Liver (tissue), 9 donors: ENCODE measurements around the gene LAMA1. TPM values are rescaled to one million over a fixed set of nuclear protein-coding genes. Genes with fewer than 3 reads are reported as not detected.
"Not testable (repeated sequence)": the region's sequence is repeated elsewhere in the genome, so short reads cannot be mapped to it uniquely, and the experiment has no call there.

ENCODE experiments used
- DNase-seq: peaks from one replicate; pipeline ENCODE4 v3.0.0-alpha.2; 2017; ENCODE audit warnings: low spot score
- H3K27ac ChIP-seq, 2 donors: one replicate each; pipeline ENCODE4 v1.7.0; 2013; ENCODE audit warnings: inconsistent platforms in 2 of 2, low read length in 2 of 2, control low read depth in 1 of 2, low read depth in 1 of 2, mild to moderate bottlenecking in 1 of 2
- H3K27me3 ChIP-seq, 4 donors: one replicate each; pipeline versions ENCODE4 v1.6.1 to v1.7.0; 2013; ENCODE audit warnings: low read length in 3 of 4, inconsistent platforms in 1 of 4, mild to moderate bottlenecking in 1 of 4, moderate library complexity in 1 of 4; ENCODE audit not compliant: control insufficient read depth in 4 of 4, insufficient read depth in 4 of 4
- H3K36me3 ChIP-seq, 4 donors: one replicate each; pipeline versions ENCODE4 v1.6.1 to v1.7.0; 2013; ENCODE audit warnings: low read length in 3 of 4, mild to moderate bottlenecking in 3 of 4, low read depth in 1 of 4, moderate library complexity in 1 of 4; ENCODE audit not compliant: control insufficient read depth in 4 of 4, insufficient read depth in 3 of 4
- H3K4me1 ChIP-seq, 4 donors: one replicate each; pipeline versions ENCODE4 v1.6.1 to v1.7.0; 2013; ENCODE audit warnings: low read length in 3 of 4, mild to moderate bottlenecking in 3 of 4, moderate library complexity in 1 of 4; ENCODE audit not compliant: control insufficient read depth in 4 of 4, insufficient read depth in 4 of 4
- H3K4me3 ChIP-seq, 3 donors: one replicate each; pipeline versions ENCODE4 v1.6.1 to v1.7.0; 2013; ENCODE audit warnings: low read length in 3 of 3, control low read depth in 1 of 3, low read depth in 1 of 3, mild to moderate bottlenecking in 1 of 3
- H3K9ac ChIP-seq, 2 donors: one replicate each; pipeline ENCODE4 v1.7.0; 2013; ENCODE audit warnings: low read length in 2 of 2, mild to moderate bottlenecking in 2 of 2, moderate library complexity in 2 of 2, control low read depth in 1 of 2, low read depth in 1 of 2
- H3K9me3 ChIP-seq, 4 donors: one replicate each; pipeline versions ENCODE4 v1.6.1 to v1.7.0; 2013; ENCODE audit warnings: low read length in 3 of 4; ENCODE audit not compliant: control insufficient read depth in 4 of 4
- EGR1 ChIP-seq, 2 donors: IDR thresholded peaks; 2 replicates each; pipeline ENCODE4 v1.6.1; 2016 to 2018; ENCODE audit warnings: antibody characterized with exemption in 2 of 2, low read depth in 2 of 2
- FOXA1 ChIP-seq: IDR thresholded peaks from 2 replicates; pipeline ENCODE4 v1.6.1; 2016; ENCODE audit warnings: antibody characterized with exemption
- FOXA2 ChIP-seq: IDR thresholded peaks from 2 replicates; pipeline ENCODE4 v1.6.1; 2016; ENCODE audit warnings: antibody characterized with exemption
- GABPA ChIP-seq, 2 donors: IDR thresholded peaks in 1 of 2; conservative IDR thresholded peaks in 1 of 2; 2 replicates each; pipeline ENCODE4 v1.6.1; 2016; ENCODE audit warnings: antibody characterized with exemption in 2 of 2, mild to moderate bottlenecking in 1 of 2, moderate library complexity in 1 of 2
- HNF4G ChIP-seq: IDR thresholded peaks from 2 replicates; pipeline ENCODE4 v1.6.1; 2016; ENCODE audit warnings: antibody characterized with exemption
- JUND ChIP-seq, 2 donors: IDR thresholded peaks; 2 replicates each; pipeline ENCODE4 v1.6.1; 2016; ENCODE audit warnings: antibody characterized with exemption in 2 of 2
- NR2F2 ChIP-seq: IDR thresholded peaks from 2 replicates; pipeline ENCODE4 v1.6.1; 2016; ENCODE audit warnings: antibody characterized with exemption
- RAD21 ChIP-seq, 2 donors: IDR thresholded peaks; 2 replicates each; pipeline ENCODE4 v1.6.1; 2016; ENCODE audit warnings: antibody characterized with exemption in 2 of 2, mild to moderate bottlenecking in 2 of 2
- RXRA ChIP-seq, 2 donors: IDR thresholded peaks; 2 replicates each; pipeline ENCODE4 v1.6.1; 2017 to 2018; ENCODE audit warnings: antibody characterized with exemption in 2 of 2, mild to moderate bottlenecking in 1 of 2
- SP1 ChIP-seq: IDR thresholded peaks from 2 replicates; pipeline ENCODE4 v1.6.1; 2018; ENCODE audit warnings: antibody characterized with exemption, mild to moderate bottlenecking
- TAF1 ChIP-seq: conservative IDR thresholded peaks from 2 replicates; pipeline ENCODE4 v1.6.1; 2016; ENCODE audit warnings: antibody characterized with exemption, mild to moderate bottlenecking
- YY1 ChIP-seq: IDR thresholded peaks from 2 replicates; pipeline ENCODE4 v1.6.1; 2016; ENCODE audit warnings: antibody characterized with exemption, mild to moderate bottlenecking
- WGBS: extraction: QIAGEN DNeasy Blood & Tissue Kit; methylation state at CpG from one replicate; pipeline ENCODE4 v1.1.7; 2013; 5-methylcytosine and 5-hydroxymethylcytosine counted together
- polyA plus RNA-seq, 2 donors: library from polyadenylated mRNA; stranded (reverse) in 1 of 2; unstranded in 1 of 2; fragments of 200-250 nt in 1 of 2; fragments of >200 nt in 1 of 2; fragmentation: Nextera tagmentation in 1 of 2; extraction: Ambion mirVana in 1 of 2; gene quantifications; one replicate each; pipeline versions ENCODE4 v1.2.1 to v1.2.3, GENCODE V29; 2013 to 2015
- total RNA-seq, 2 donors: library from RNA; depleted of rRNA; stranded (reverse); fragments of >200 nt; gene quantifications; one replicate each; pipeline ENCODE4 v1.2.3, GENCODE V29; 2014
- TF ChIP-seq, protein P1 (sequence below): fragments of 150-350 bp; IDR thresholded peaks from 2 replicates; pipeline ENCODE4 v1.5.1; 2017; ENCODE audit warnings: improper control_type of control experiment, low read depth, low read length; ENCODE audit not compliant: missing input control
- TF ChIP-seq, protein P2 (sequence below): IDR thresholded peaks from 2 replicates; pipeline ENCODE4 v1.6.1; 2016; ENCODE audit warnings: antibody characterized with exemption
- TF ChIP-seq, protein P3 (sequence below): IDR thresholded peaks from 2 replicates; pipeline ENCODE4 v1.6.1; 2016; ENCODE audit warnings: antibody characterized with exemption, mild to moderate bottlenecking
- TF ChIP-seq, protein P4 (sequence below): IDR thresholded peaks from 2 replicates; pipeline ENCODE4 v1.6.1; 2016; ENCODE audit warnings: antibody characterized with exemption
- donor health status: healthy.
- donor health status: healthy.
- donor health status: healthy.
- donor health status: healthy.
- donor health status: healthy.

The LAMA1 gene
- total and polyA plus RNA-seq, 4 donors = 0.05 to 0.67 (median 0.43) TPM

DNA sequence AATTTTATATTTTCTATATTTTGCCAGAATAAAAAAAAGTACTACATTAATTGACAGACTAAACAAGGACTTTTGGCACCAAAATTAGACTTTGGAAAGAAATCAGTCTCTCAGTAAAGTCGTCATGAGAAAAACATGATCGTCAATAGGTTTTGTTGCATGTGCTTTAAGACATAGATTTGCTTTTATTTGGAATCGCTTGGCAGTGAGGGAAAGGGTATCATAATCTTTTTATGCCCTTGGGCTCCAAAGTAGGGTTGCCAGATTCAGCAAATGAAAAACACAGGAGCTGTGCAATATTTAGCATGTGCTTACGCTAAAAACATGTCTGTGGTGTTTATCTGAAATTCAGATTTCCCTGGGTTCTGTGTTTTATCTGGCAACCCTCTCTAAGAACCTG lies 177.6 kb downstream of the LAMA1 start:
- WGBS = 71% methylated on average over 4 of the region's 4 CpGs
- TF ChIP-seq, protein P1, sequence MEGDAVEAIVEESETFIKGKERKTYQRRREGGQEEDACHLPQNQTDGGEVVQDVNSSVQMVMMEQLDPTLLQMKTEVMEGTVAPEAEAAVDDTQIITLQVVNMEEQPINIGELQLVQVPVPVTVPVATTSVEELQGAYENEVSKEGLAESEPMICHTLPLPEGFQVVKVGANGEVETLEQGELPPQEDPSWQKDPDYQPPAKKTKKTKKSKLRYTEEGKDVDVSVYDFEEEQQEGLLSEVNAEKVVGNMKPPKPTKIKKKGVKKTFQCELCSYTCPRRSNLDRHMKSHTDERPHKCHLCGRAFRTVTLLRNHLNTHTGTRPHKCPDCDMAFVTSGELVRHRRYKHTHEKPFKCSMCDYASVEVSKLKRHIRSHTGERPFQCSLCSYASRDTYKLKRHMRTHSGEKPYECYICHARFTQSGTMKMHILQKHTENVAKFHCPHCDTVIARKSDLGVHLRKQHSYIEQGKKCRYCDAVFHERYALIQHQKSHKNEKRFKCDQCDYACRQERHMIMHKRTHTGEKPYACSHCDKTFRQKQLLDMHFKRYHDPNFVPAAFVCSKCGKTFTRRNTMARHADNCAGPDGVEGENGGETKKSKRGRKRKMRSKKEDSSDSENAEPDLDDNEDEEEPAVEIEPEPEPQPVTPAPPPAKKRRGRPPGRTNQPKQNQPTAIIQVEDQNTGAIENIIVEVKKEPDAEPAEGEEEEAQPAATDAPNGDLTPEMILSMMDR = no peak
- TF ChIP-seq TAF1 (no peak), FOXA2 (no peak), NR2F2 (no peak), RXRA (IDR thresholded peaks at IDR 0.05) (no peak), SP1 (no peak), RAD21 (IDR thresholded peaks at IDR 0.05) (no peak), EGR1 (IDR thresholded peaks at IDR 0.05; ENCODE audit: low read depth in 2 of 2) (no peak)
- TF ChIP-seq, protein P2, sequence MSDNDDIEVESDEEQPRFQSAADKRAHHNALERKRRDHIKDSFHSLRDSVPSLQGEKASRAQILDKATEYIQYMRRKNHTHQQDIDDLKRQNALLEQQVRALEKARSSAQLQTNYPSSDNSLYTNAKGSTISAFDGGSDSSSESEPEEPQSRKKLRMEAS = no peak
- no peak for DNase-seq

DNA sequence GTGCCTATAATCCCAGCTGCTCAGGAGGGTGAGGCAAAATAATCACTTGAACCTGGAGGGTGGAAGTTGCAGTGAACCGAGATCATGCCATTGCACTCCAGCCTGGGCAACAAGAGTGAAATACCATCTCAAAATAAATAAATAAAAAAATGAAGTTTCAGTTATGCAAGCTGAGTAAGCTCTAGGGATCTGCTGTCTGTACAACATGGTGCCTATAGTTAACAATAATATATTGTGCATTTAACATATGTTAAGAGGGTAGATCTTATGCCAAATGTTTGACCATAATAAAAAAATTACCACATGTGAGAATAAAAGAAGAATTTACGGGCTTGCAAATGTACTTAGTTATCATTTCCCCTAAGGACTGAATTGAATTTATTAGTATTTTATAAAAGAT lies 179.2 kb downstream of the LAMA1 start:
- not testable (repeated sequence) for H3K36me3 ChIP-seq
- WGBS = 81% methylated on average over 2 of the region's 2 CpGs

More for the DNA sequence above, 177.6 kb downstream of the LAMA1 start:
- no peak overlapping the region for H3K4me3 ChIP-seq
- peaks cover 0 to 5% (median 0%) of the 10 kb centered on the region in 4 donors for H3K27me3 ChIP-seq
- no peak overlapping the region for H3K9ac ChIP-seq
- no peak overlapping the region for H3K27ac ChIP-seq
- no peaks in the 10 kb centered on the region for H3K9me3 ChIP-seq
- H3K4me1 ChIP-seq = no peaks in the 10 kb centered on the region
- H3K36me3 ChIP-seq = no peaks in the 10 kb centered on the region

DNA sequence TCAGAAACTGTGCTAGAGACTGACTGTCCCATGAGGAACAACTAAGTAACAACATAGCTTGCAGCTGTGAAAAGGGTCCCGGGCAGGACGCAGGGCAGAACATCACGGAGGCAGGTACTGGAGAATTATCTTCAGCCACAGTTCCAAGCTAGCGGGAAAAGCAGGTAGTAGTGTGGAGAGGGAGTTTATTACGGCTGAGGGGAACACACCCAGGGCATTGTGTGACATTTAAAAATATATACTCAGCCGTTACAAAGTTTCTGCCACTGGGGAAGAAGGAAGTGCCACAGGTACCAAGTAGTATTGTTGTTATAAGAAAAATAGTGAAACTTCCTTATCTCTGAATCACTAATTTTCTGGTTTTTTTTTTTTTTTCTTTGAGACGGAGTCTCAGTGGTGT lies 179.6 kb downstream of the LAMA1 start:
- DNase-seq = no peak
- no peaks in the 10 kb centered on the region for H3K36me3 ChIP-seq
- H3K27ac ChIP-seq = no peak overlapping the region
- H3K4me1 ChIP-seq = no peaks in the 10 kb centered on the region
- H3K9ac ChIP-seq = no peak overlapping the region
- TF ChIP-seq GABPA (IDR thresholded peaks at IDR 0.05 in 1 of 2, conservative IDR thresholded peaks at IDR 0.05 in 1 of 2) = no peak
- TF ChIP-seq RAD21 (IDR thresholded peaks at IDR 0.05) = no peak
- WGBS = 62% methylated on average over 7 of the region's 7 CpGs
- no peaks in the 10 kb centered on the region for H3K9me3 ChIP-seq
- H3K27me3 ChIP-seq = peaks cover 0 to 5% (median 0%) of the 10 kb centered on the region in 4 donors
- H3K4me3 ChIP-seq = no peak overlapping the region

More for the DNA sequence above, 179.2 kb downstream of the LAMA1 start:
- not testable (repeated sequence) for DNase-seq, H3K9ac ChIP-seq, H3K9me3 ChIP-seq, H3K4me1 ChIP-seq, H3K27me3 ChIP-seq, H3K4me3 ChIP-seq, H3K27ac ChIP-seq

DNA sequence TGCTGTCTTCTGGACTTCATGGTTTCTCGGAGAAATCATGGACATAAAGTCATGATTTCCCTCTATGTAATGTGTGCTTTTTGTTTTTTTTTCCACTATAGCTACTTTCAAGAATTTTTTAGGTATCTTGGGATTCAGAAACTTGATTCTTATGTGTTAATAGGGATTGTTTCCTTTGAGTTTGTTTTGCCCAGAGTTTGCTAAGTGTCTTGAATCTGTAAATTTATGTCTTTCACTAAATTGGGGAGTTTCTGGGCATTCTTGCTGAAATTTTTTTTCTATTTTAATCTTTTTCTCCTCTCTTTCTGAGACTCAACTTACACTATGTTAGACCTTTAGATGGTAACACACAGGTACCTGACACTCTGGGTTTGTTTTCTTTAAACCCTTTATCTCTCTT lies 182.7 kb downstream of the LAMA1 start:
- H3K4me1 ChIP-seq = no peaks in the 10 kb centered on the region
- H3K27me3 ChIP-seq = peaks cover 0 to 5% (median 0%) of the 10 kb centered on the region in 4 donors
- no peak overlapping the region for H3K9ac ChIP-seq
- H3K27ac ChIP-seq = no peak overlapping the region
- WGBS = 78% methylated on average over 1 of the region's 1 CpG
- no peak for DNase-seq
- TF ChIP-seq, protein P3, sequence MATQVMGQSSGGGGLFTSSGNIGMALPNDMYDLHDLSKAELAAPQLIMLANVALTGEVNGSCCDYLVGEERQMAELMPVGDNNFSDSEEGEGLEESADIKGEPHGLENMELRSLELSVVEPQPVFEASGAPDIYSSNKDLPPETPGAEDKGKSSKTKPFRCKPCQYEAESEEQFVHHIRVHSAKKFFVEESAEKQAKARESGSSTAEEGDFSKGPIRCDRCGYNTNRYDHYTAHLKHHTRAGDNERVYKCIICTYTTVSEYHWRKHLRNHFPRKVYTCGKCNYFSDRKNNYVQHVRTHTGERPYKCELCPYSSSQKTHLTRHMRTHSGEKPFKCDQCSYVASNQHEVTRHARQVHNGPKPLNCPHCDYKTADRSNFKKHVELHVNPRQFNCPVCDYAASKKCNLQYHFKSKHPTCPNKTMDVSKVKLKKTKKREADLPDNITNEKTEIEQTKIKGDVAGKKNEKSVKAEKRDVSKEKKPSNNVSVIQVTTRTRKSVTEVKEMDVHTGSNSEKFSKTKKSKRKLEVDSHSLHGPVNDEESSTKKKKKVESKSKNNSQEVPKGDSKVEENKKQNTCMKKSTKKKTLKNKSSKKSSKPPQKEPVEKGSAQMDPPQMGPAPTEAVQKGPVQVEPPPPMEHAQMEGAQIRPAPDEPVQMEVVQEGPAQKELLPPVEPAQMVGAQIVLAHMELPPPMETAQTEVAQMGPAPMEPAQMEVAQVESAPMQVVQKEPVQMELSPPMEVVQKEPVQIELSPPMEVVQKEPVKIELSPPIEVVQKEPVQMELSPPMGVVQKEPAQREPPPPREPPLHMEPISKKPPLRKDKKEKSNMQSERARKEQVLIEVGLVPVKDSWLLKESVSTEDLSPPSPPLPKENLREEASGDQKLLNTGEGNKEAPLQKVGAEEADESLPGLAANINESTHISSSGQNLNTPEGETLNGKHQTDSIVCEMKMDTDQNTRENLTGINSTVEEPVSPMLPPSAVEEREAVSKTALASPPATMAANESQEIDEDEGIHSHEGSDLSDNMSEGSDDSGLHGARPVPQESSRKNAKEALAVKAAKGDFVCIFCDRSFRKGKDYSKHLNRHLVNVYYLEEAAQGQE = no peak
- TF ChIP-seq FOXA2 = no peak
- TF ChIP-seq JUND (IDR thresholded peaks at IDR 0.05) = no peak
- TF ChIP-seq FOXA1 = no peak
- TF ChIP-seq TAF1 = no peak
- no peak for TF ChIP-seq RAD21 (IDR thresholded peaks at IDR 0.05)
- TF ChIP-seq, protein P4, sequence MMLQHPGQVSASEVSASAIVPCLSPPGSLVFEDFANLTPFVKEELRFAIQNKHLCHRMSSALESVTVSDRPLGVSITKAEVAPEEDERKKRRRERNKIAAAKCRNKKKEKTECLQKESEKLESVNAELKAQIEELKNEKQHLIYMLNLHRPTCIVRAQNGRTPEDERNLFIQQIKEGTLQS = no peak
- no peak for TF ChIP-seq HNF4G
- TF ChIP-seq, protein P1 = no peak
- no peak for TF ChIP-seq YY1
- no peaks in the 10 kb centered on the region for H3K9me3 ChIP-seq
- no peaks in the 10 kb centered on the region for H3K36me3 ChIP-seq
- H3K4me3 ChIP-seq = no peak overlapping the region
